SU-DHL-6 (cell line): ENCODE data around the gene ARHGAP8.

Experiments
- H2AFZ ChIP-seq: fragments of 200-600 bp; sonication (generic); 2 replicates; pipeline ENCODE4 v1.6.1; 2014; ENCODE audit warnings: low read depth, mild to moderate bottlenecking, moderate library complexity, mixed read lengths, antibody characterized with exemption, low read length; ENCODE audit not compliant: severe bottlenecking
- H3F3A ChIP-seq: fragments of 200-600 bp; shearing (Covaris generic); 2 replicates; pipeline ENCODE4 v1.6.0; 2016; ENCODE audit warnings: antibody characterized with exemption, mild to moderate bottlenecking; ENCODE audit not compliant: insufficient read depth
- H3K27ac ChIP-seq: fragments of 200-600 bp; sonication (generic); 2 replicates; pipeline ENCODE4 v1.5.1; 2016; ENCODE audit warnings: low read depth, mild to moderate bottlenecking, low read length, moderate library complexity, mixed read lengths
- H3K27me3 ChIP-seq: fragments of 200-600 bp; sonication (generic), shearing (Covaris generic); 2 replicates; pipeline ENCODE4 v1.6.0; 2014; ENCODE audit warnings: mild to moderate bottlenecking, low read length
- H3K36me3 ChIP-seq: fragments of 200-600 bp; sonication (generic); 2 replicates; pipeline ENCODE4 v1.6.1; 2014; ENCODE audit warnings: mild to moderate bottlenecking, low read length, mixed read lengths
- H3K4me2 ChIP-seq: fragments of 300-600, 200-600 bp; shearing (Covaris generic), sonication (generic); 2 replicates; pipeline ENCODE4 v1.6.0; 2014; ENCODE audit warnings: low read length, low read depth, mild to moderate bottlenecking; ENCODE audit not compliant: poor library complexity, severe bottlenecking
- H3K4me3 ChIP-seq: fragments of 200-600 bp; sonication (generic); 2 replicates; pipeline ENCODE4 v1.5.1; 2014; ENCODE audit warnings: antibody characterized with exemption, low read length, mild to moderate bottlenecking, mixed read lengths; ENCODE audit not compliant: insufficient read depth, poor library complexity, severe bottlenecking
- H3K79me2 ChIP-seq: fragments of 200-600 bp; sonication (generic); 2 replicates; pipeline ENCODE4 v1.6.1; 2014; ENCODE audit warnings: mild to moderate bottlenecking, low read length, moderate library complexity; ENCODE audit not compliant: insufficient read depth
- H3K9ac ChIP-seq: fragments of 200-600 bp; sonication (generic); 2 replicates; pipeline ENCODE4 v1.7.0; 2014; ENCODE audit warnings: mild to moderate bottlenecking, low read length
- H3K9me2 ChIP-seq: fragments of 200-600 bp; sonication (generic); replicated peaks from 2 replicates; pipeline ENCODE4 v1.6.1; 2014; ENCODE audit warnings: low read length; ENCODE audit not compliant: insufficient read depth
- H3K9me3 ChIP-seq: fragments of 200-600 bp; sonication (generic); 2 replicates; pipeline ENCODE4 v1.6.1; 2014; ENCODE audit warnings: low read length, mixed read lengths; ENCODE audit not compliant: insufficient read depth
- H4K20me1 ChIP-seq: fragments of 200-600 bp; sonication (generic); 2 replicates; pipeline ENCODE4 v1.6.1; 2014; ENCODE audit warnings: low read depth, mild to moderate bottlenecking, antibody characterized with exemption, low read length, moderate library complexity, mixed read lengths
- CTCF ChIP-seq: fragments of 200-600 bp; sonication (generic); IDR thresholded peaks from one replicate; pipeline ENCODE4 v1.5.1; 2017; ENCODE audit warnings: antibody characterized with exemption, mild to moderate bottlenecking, low read length, moderate library complexity; ENCODE audit not compliant: insufficient read depth, poor library complexity, severe bottlenecking
- EZH2phosphoT487 ChIP-seq: fragments of 200-600 bp; sonication (generic), shearing (Covaris generic); conservative IDR thresholded peaks from 2 replicates; pipeline ENCODE4 v1.6.1; 2018; ENCODE audit warnings: mild to moderate bottlenecking, antibody characterized with exemption, low read length, moderate library complexity, mixed read lengths

ARHGAP8 gene

DNA sequence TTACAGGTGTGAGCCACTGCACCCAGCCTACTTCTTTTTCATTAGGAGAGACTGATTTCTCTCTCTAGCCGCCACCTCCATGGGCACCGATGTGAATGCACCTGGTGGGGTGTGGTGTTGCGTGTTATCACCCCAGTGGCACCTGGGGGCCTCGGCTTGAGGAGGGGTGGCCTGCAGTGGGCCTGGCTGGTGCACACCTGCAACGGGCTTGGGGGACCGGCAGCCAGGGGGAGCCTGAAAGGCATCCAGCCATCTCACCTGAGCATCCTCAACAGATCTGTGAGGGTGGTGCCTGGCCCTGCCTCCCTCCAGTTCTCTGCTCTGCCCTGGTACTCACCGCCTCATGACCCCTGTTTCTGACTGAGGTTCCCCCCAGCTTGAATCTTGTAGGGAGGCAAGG lies 108.9 kb downstream of the ARHGAP8 start:
- Histone ChIP-seq H3K4me3 (no peak overlapping the region), H3K9ac (no peak overlapping the region), H3K79me2 (no peaks in the 10 kb centered on the region), H3K27ac (no peak overlapping the region), H3K36me3 (no peaks in the 10 kb centered on the region), H3F3A (no peaks in the 10 kb centered on the region), H4K20me1 (no peaks in the 10 kb centered on the region), H3K9me3 (no peaks in the 10 kb centered on the region), H3K4me2 (no peak overlapping the region), H3K27me3 (no peaks in the 10 kb centered on the region), H2AFZ (no peak overlapping the region), H3K9me2 (no peaks in the 10 kb centered on the region)
- no peak for TF ChIP-seq CTCF
- TF ChIP-seq EZH2phosphoT487: no peak

- no peaks in the 10 kb centered on the region for H3K27me3 ChIP-seq
Observed at GRCh38 chr22:44862281-44862680, 109.9 kb downstream of the ARHGAP8 start.

DNA sequence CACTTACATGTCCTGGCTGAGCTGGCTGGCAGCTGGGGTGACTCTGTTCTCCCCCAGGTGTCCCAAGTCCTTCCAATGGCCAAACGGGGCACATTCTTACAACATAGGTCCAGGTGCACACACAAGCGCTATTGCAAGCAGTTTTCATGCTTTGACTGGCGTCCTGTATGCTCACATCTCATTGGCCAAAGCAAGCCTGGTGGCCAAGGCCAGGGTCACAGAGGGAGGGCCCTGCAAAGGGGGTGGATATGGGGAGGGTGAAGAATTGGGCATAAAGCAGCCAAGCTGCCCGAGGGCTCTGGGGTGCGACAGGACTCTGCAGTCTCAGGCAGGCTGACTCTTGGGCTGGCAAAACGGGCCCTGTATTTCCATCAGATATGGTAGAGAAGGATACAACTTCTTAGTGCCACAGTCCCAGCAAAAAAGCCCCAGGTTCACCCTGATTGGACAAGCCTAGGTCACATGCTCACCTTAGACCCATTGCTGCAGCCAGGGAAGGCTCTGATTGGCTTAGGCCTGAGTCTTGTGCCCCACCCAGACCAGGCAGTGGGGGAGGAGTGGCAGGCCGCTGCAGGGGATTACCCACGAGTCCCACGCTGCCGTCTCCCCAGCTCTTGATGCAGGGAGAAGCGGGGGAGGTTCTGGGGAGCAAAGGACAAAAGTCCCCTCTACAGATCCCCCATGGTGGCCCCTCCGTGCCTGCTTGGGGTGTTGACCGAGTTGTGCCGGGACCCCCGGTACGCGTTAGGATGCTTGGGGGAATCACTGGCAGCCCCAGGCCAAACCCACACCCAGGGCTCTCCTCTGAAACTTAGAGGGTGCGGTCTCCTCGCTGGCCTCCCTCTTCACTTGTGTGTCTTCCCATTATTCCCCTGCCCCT lies 110.8 kb downstream of the ARHGAP8 start:
- Histone ChIP-seq H3F3A (no peaks in the 10 kb centered on the region), H3K79me2 (no peaks in the 10 kb centered on the region), H2AFZ (no peak overlapping the region), H3K9ac (no peak overlapping the region), H3K4me2 (no peak overlapping the region), H3K9me2 (no peaks in the 10 kb centered on the region), H4K20me1 (no peaks in the 10 kb centered on the region), H3K27ac (no peak overlapping the region), H3K27me3 (no peaks in the 10 kb centered on the region), H3K9me3 (no peaks in the 10 kb centered on the region), H3K36me3 (no peaks in the 10 kb centered on the region), H3K4me3 (no peak overlapping the region)
- TF ChIP-seq CTCF: no peak
- TF ChIP-seq EZH2phosphoT487: no peak

More at GRCh38 chr22:44862281-44862680, 109.9 kb downstream of the ARHGAP8 start:
- no peak for TF ChIP-seq EZH2phosphoT487
- H3F3A ChIP-seq: no peaks in the 10 kb centered on the region
- no peaks in the 10 kb centered on the region for H4K20me1 ChIP-seq
- no peaks in the 10 kb centered on the region for H3K36me3 ChIP-seq
- H3K9ac ChIP-seq: no peak overlapping the region
- H3K27ac ChIP-seq: no peak overlapping the region
- no peak overlapping the region for H2AFZ ChIP-seq
- H3K9me3 ChIP-seq: no peaks in the 10 kb centered on the region
- H3K9me2 ChIP-seq: no peaks in the 10 kb centered on the region
- no peaks in the 10 kb centered on the region for H3K79me2 ChIP-seq
- H3K4me3 ChIP-seq: no peak overlapping the region
- no peak overlapping the region for H3K4me2 ChIP-seq
